Fibroblast of lung (primary cell): ENCODE results near the gene TMEM187. TPM values are rescaled to one million over a fixed set of nuclear protein-coding genes. Genes with fewer than 3 reads are reported as not detected.
A peak's percentile ranks its signal among the peaks of the same experiment; 100 is the strongest.

Source experiments
- DNase-seq, 2 donors: peaks; one replicate each; pipeline versions ENCODE4 v3.0.0 to v3.0.0-alpha.2; 2010; ENCODE audit warnings: low read depth in 2 of 2
- H2AFZ ChIP-seq: 2 replicates; pipeline ENCODE4 v1.5.1; 2012; ENCODE audit warnings: low read length, control low read depth, inconsistent platforms
- H3K27ac ChIP-seq: 2 replicates; pipeline ENCODE4 v1.5.1; 2011; ENCODE audit warnings: low read length, control low read depth; ENCODE audit not compliant: insufficient read depth
- H3K27me3 ChIP-seq: 2 replicates; pipeline ENCODE4 v1.5.1; 2011; ENCODE audit warnings: mild to moderate bottlenecking, low read length; ENCODE audit not compliant: control insufficient read depth, insufficient read depth
- H3K36me3 ChIP-seq: 2 replicates; pipeline ENCODE4 v1.5.1; 2011; ENCODE audit warnings: low read length; ENCODE audit not compliant: control insufficient read depth, insufficient read depth
- H3K4me1 ChIP-seq: 2 replicates; pipeline ENCODE4 v1.5.1; 2011; ENCODE audit warnings: low read length; ENCODE audit not compliant: control insufficient read depth, insufficient read depth; ENCODE audit errors: extremely low read depth
- H3K4me2 ChIP-seq: 2 replicates; pipeline ENCODE4 v1.5.1; 2011; ENCODE audit warnings: low read length, control low read depth; ENCODE audit not compliant: insufficient read depth; ENCODE audit errors: extremely low read depth
- H3K4me3 ChIP-seq, 4 experiments: fragments of 200-600 bp in 1 of 4; sonication (generic) in 1 of 4; replicated peaks in 1 of 4; 2 replicates each; pipeline ENCODE4 v1.5.1; 2011 to 2016; ENCODE audit warnings: low read length in 4 of 4, low read depth in 3 of 4, mild to moderate bottlenecking in 3 of 4, control low read depth in 2 of 4, inconsistent platforms in 1 of 4, mixed read lengths in 1 of 4; ENCODE audit not compliant: insufficient read depth in 1 of 4; ENCODE audit errors: control extremely low read depth in 1 of 4
- H3K79me2 ChIP-seq: 2 replicates; pipeline ENCODE4 v1.5.1; 2012; ENCODE audit warnings: mild to moderate bottlenecking, low read length, inconsistent platforms; ENCODE audit not compliant: control insufficient read depth, insufficient read depth
- H3K9ac ChIP-seq: 2 replicates; pipeline ENCODE4 v1.5.1; 2011; ENCODE audit warnings: mild to moderate bottlenecking, low read length, control low read depth; ENCODE audit not compliant: insufficient read depth
- H3K9me3 ChIP-seq: 2 replicates; pipeline ENCODE4 v1.5.1; 2012; ENCODE audit warnings: low read depth, low read length; ENCODE audit not compliant: control insufficient read depth, insufficient read depth
- H4K20me1 ChIP-seq: 2 replicates; pipeline ENCODE4 v1.5.1; 2011; ENCODE audit warnings: low read length; ENCODE audit not compliant: control insufficient read depth, insufficient read depth; ENCODE audit errors: extremely low read depth
- CTCF ChIP-seq, 2 donors: IDR thresholded peaks in 1 of 2; conservative IDR thresholded peaks in 1 of 2; 1 replicate in 1 of 2; 2 replicates in 1 of 2; pipeline ENCODE4 v1.5.1; 2011 to 2012; ENCODE audit warnings: low read length in 2 of 2, control low read depth in 1 of 2, inconsistent platforms in 1 of 2, low read depth in 1 of 2, mild to moderate bottlenecking in 1 of 2
- EZH2 ChIP-seq: IDR thresholded peaks from 2 replicates; pipeline ENCODE4 v1.5.1; 2012; ENCODE audit warnings: low read length, control low read depth, mild to moderate bottlenecking; ENCODE audit errors: missing control alignments
- polyA plus RNA-seq, 2 donors: library from polyadenylated mRNA; depleted of rRNA in 1 of 2; stranded (reverse) in 1 of 2; unstranded in 1 of 2; fragments of >200 nt; gene quantifications; 2 replicates each; pipeline ENCODE4 v1.2.1, GENCODE V29; 2011 to 2012; ENCODE audit warnings: missing spikeins in 1 of 2
- total RNA-seq: library from RNA; depleted of rRNA; stranded (reverse); fragments of >200 nt; gene quantifications from 2 replicates; pipeline ENCODE4 v1.2.1, GENCODE V29; 2014

The TMEM187 gene
- total and polyA plus RNA-seq, 2 donors (not counting 1 experiment from before 2014, with no cell fraction given), result 4.6 to 8.3 TPM

GRCh38 chrX:153945956-153946943 is 26.3 kb upstream of the TMEM187 start:
- DNase-seq, result no peak
- H3K4me3 ChIP-seq, result no peak overlapping the region
- no peak for TF ChIP-seq EZH2
- no peaks in the 10 kb centered on the region for H3K9me3 ChIP-seq
- H3K79me2 ChIP-seq, result no peaks in the 10 kb centered on the region
- H3K27ac ChIP-seq, result no peak overlapping the region
- H3K36me3 ChIP-seq, result peaks cover 7% of the 10 kb centered on the region
- no peak overlapping the region for H3K9ac ChIP-seq
- no peaks in the 10 kb centered on the region for H4K20me1 ChIP-seq
- no peak overlapping the region for H2AFZ ChIP-seq
- no peaks in the 10 kb centered on the region for H3K4me1 ChIP-seq
- no peaks in the 10 kb centered on the region for H3K27me3 ChIP-seq
- no peak overlapping the region for H3K4me2 ChIP-seq

- Histone ChIP-seq H3K4me1 (no peaks in the 10 kb centered on the region), H2AFZ (no peak overlapping the region), H3K27me3 (no peaks in the 10 kb centered on the region), H3K79me2 (no peaks in the 10 kb centered on the region), H3K9me3 (no peaks in the 10 kb centered on the region), H4K20me1 (no peaks in the 10 kb centered on the region), H3K9ac (no peak overlapping the region), H3K4me3 (no peak overlapping the region), H3K36me3 (peaks cover 15% of the 10 kb centered on the region), H3K27ac (no peak overlapping the region), H3K4me2 (no peak overlapping the region)
- DNase-seq, result peak; percentile 62 to 80
- TF ChIP-seq EZH2 (no peak), CTCF (conservative IDR thresholded peaks at IDR 0.05 in 1 of 2, IDR thresholded peaks at IDR 0.05 in 1 of 2; ENCODE audit: low read depth in 1 of 2, low read length in 2 of 2) (peak; percentile 63 to 84)
Measured at GRCh38 chrX:153947009-153947769, 25.4 kb upstream of the TMEM187 start.

- no peaks in the 10 kb centered on the region for H3K4me1 ChIP-seq
- H3K27ac ChIP-seq, result no peak overlapping the region
- no peaks in the 10 kb centered on the region for H3K9me3 ChIP-seq
- H2AFZ ChIP-seq, result no peak overlapping the region
- H3K4me2 ChIP-seq, result no peak overlapping the region
- no peak overlapping the region for H3K9ac ChIP-seq
- no peaks in the 10 kb centered on the region for H3K27me3 ChIP-seq
- no peak for DNase-seq
- H3K79me2 ChIP-seq, result no peaks in the 10 kb centered on the region
- TF ChIP-seq CTCF (conservative IDR thresholded peaks at IDR 0.05 in 1 of 2, IDR thresholded peaks at IDR 0.05 in 1 of 2; ENCODE audit: low read depth in 1 of 2, low read length in 2 of 2) (no peak), EZH2 (no peak)
- no peaks in the 10 kb centered on the region for H4K20me1 ChIP-seq
- no peak overlapping the region for H3K4me3 ChIP-seq
- peaks cover 19% of the 10 kb centered on the region for H3K36me3 ChIP-seq
Measured at GRCh38 chrX:153948002-153948466, 24.5 kb upstream of the TMEM187 start.
